Lower leg skin (tissue), 3 donors: ENCODE measurements around the gene SWT1.

Experiments
- POLR2A ChIP-seq, 2 donors: fragments of 450-650 bp; IDR thresholded peaks; one replicate each; pipeline ENCODE4 v1.6.1; 2016 to 2017; ENCODE audit warnings: antibody characterized with exemption in 2 of 2, mild to moderate bottlenecking in 1 of 2, moderate library complexity in 1 of 2
- TF ChIP-seq, protein P1 (sequence below), 3 donors: fragments of 450-650 bp; IDR thresholded peaks; one replicate each; pipeline ENCODE4 v1.5.1; 2016; ENCODE audit warnings: antibody characterized with exemption in 3 of 3, mild to moderate bottlenecking in 3 of 3, moderate library complexity in 2 of 3

GRCh38 chr1:185155600-185156287, 1.2 kb upstream of the SWT1 start:
- no peak for TF ChIP-seq POLR2A (IDR thresholded peaks at IDR 0.05)
- TF ChIP-seq, protein P1, sequence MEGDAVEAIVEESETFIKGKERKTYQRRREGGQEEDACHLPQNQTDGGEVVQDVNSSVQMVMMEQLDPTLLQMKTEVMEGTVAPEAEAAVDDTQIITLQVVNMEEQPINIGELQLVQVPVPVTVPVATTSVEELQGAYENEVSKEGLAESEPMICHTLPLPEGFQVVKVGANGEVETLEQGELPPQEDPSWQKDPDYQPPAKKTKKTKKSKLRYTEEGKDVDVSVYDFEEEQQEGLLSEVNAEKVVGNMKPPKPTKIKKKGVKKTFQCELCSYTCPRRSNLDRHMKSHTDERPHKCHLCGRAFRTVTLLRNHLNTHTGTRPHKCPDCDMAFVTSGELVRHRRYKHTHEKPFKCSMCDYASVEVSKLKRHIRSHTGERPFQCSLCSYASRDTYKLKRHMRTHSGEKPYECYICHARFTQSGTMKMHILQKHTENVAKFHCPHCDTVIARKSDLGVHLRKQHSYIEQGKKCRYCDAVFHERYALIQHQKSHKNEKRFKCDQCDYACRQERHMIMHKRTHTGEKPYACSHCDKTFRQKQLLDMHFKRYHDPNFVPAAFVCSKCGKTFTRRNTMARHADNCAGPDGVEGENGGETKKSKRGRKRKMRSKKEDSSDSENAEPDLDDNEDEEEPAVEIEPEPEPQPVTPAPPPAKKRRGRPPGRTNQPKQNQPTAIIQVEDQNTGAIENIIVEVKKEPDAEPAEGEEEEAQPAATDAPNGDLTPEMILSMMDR (IDR thresholded peaks at IDR 0.05): no peak
